NOMO-1 treated with DMSO at 0.1 percent for 48 hours (cell line): ENCODE data around the gene DCUN1D4.

ENCODE experiments used
- DNase-seq: peaks from one replicate; lab custom pipeline; 2025; ENCODE audit not compliant: unreplicated experiment; lab: John Stamatoyannopoulos, UW

Gene DCUN1D4

GRCh38 chr4:51842554-51843308 lies at the start of gene DCUN1D4:
TSS of gene DCUN1D4 (plus strand) at chr4:51843153. CDS start at chr4:51843243, 90 bp downstream.
- DNase-seq, result peak; percentile 97

- DNase-seq, result no peak
Measured at GRCh38 chr4:51820443-51821234, 22.3 kb upstream of the DCUN1D4 start.

GRCh38 chr4:51825341-51825740 lies 17.6 kb upstream of the DCUN1D4 start:
- no peak for DNase-seq

- no peak for DNase-seq
Measured at GRCh38 chr4:51830156-51830720, 12.7 kb upstream of the DCUN1D4 start.

GRCh38 chr4:51831133-51831532 lies 11.8 kb upstream of the DCUN1D4 start:
- peak; percentile 9 for DNase-seq

- no peak for DNase-seq
Measured at GRCh38 chr4:51833236-51833635, 9.7 kb upstream of the DCUN1D4 start.

GRCh38 chr4:51835079-51835478 lies 7.9 kb upstream of the DCUN1D4 start:
- DNase-seq, result no peak

GRCh38 chr4:51835855-51836254 lies 7.1 kb upstream of the DCUN1D4 start:
- no peak for DNase-seq

- DNase-seq, result no peak
Measured at GRCh38 chr4:51836549-51836948, 6.4 kb upstream of the DCUN1D4 start.

GRCh38 chr4:51840781-51841180 lies 2.2 kb upstream of the DCUN1D4 start:
- DNase-seq, result no peak

- DNase-seq, result no peak
Measured at GRCh38 chr4:51842167-51842553, 793 bp upstream of the DCUN1D4 start.

- DNase-seq, result peak; percentile 35
Measured at GRCh38 chr4:51843309-51844152, 578 bp downstream of the DCUN1D4 start.

- DNase-seq, result peak; percentile 84
Measured at GRCh38 chr4:51844153-51845054, 1.5 kb downstream of the DCUN1D4 start.

GRCh38 chr4:51845055-51845426 lies 2.1 kb downstream of the DCUN1D4 start:
- DNase-seq, result no peak

GRCh38 chr4:51845711-51846110 lies 2.8 kb downstream of the DCUN1D4 start:
- DNase-seq, result no peak

- DNase-seq, result no peak
Measured at GRCh38 chr4:51849430-51849829, 6.5 kb downstream of the DCUN1D4 start.

- DNase-seq, result no peak
Measured at GRCh38 chr4:51850294-51850693, 7.3 kb downstream of the DCUN1D4 start.

- no peak for DNase-seq
Measured at GRCh38 chr4:51851090-51851936, 8.4 kb downstream of the DCUN1D4 start.

GRCh38 chr4:51851937-51852290 lies 9.0 kb downstream of the DCUN1D4 start:
- DNase-seq, result no peak
